Colon (tissue), 2 donors: ENCODE results near the gene UBN1.
"Not testable (repeated sequence)": the region's sequence is repeated elsewhere in the genome, so short reads cannot be mapped to it uniquely, and the experiment has no call there.

Experiments
- FAIRE-seq: peaks from 2 replicates; lab custom pipeline; 2012; peaks lifted over from hg19 to GRCh38; lab: Jason Lieb, UNC
- donor health status: control.
- donor health status: control.

Gene UBN1

GRCh38 chr16:4904942-4905615, 57.8 kb downstream of the UBN1 start:
- FAIRE-seq, result no peak

GRCh38 chr16:4908854-4909401, 61.6 kb downstream of the UBN1 start:
- no peak for FAIRE-seq

GRCh38 chr16:4909825-4910224, 62.5 kb downstream of the UBN1 start:
- no peak for FAIRE-seq

DNA sequence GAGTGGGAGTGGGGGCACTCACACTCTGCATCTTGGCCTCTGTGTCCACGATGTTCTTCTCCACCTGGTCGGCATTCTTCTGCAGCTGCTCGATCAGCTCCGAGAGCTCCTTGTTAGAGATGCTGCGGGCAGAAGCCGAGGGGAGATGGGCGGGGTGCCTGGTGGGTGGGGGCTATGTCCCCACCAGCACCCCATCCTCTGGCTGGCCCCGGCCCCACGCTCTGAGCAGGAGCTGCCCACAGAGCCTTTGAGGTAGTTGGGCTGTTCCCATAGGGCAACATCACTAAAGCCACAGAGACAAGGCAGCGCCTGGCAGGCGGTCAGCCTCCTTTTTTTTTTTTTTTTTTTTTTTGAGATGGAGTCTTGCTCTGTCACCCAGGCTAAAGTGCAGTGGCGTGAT, 63.5 kb downstream of the UBN1 start:
- no peak for FAIRE-seq

DNA sequence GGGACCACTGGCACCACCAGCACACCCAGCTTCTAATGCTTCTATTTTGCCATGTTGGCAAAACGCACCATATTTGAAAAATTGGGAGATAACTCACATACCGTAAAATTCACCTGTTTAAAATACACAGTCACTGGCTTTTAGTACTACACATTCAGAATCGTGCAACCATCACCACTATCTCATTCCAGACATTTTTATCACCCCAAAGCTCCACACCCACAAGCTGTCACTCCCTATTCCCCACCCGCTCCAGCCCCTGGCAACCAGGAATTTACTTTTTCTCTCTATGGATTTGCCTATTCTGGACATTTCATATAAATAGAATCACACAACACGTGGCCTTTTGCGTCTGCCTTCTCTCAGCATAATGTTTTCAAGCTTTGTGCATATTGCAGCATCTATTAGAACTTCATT, 64.7 kb downstream of the UBN1 start:
- FAIRE-seq, result no peak

DNA sequence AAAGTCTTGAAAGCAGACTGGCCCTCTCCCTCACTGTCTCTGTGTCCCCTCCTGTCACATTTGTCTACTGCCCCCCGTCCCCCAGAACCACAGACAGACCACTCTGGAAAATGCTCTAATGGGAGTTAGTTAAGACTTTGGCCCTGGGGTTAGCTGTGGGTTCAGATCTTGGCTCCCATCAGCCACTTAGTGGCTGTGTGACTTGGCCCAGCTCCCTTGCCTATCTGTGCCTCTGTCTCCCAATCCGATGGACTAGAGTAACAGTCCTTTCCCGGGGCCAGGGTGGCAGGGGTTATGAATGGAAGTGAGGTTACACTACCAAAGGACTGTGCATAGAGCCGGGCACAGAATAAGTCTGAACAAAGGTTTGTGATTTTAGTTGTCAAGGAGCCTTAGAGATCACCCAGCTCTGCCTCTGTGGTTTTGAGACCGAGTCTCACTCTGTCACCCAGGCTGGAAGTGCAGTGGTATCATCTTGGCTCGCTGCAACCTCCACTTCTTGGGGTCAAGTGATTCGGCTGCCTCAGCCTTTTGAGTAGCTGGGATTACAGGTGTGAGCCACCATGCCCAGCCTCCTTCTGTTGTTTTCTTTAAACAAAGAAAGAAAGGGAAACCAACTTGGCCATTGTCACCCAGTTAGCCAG, 66.0 kb downstream of the UBN1 start:
- FAIRE-seq, result no peak

- FAIRE-seq, result no peak
Observed at GRCh38 chr16:4913774-4914525, 66.7 kb downstream of the UBN1 start.

DNA sequence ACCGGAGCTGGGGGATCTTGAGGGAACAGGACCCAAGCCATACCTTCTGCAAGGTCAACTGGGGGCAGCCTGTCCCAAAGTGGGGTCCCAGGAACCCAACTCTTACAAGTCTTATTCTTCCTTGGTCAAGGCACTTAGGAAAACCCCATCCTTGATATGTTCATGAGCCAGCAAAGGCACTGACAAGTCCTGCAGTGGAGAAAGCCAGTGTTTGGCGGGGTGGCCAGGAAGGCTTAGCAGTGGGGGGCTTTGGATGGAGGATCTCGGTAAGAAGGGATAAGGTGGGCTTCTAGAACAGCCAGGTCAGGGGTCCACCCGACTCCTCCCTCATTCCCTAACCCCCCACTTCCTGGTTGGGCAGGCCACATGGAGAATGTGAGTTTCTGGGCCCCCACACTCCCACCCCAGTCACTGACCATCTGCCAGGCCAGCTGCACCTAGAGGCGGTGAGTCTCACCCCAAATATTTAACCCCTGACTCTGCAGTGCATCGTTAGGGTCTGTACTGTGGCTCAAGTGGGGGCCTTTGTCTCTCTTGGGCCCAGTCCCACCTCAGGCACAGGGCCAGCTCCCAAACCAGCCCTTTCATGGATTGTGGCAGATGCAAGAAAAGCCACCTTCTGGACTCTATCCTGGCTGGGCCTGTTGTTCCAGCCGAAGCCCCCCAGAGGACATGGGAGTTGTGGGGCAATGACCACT, 67.4 kb downstream of the UBN1 start:
- FAIRE-seq, result no peak

- FAIRE-seq, result no peak
Observed at GRCh38 chr16:4915226-4915761, 68.0 kb downstream of the UBN1 start.

GRCh38 chr16:4917117-4917516, 69.8 kb downstream of the UBN1 start:
- FAIRE-seq, result no peak

DNA sequence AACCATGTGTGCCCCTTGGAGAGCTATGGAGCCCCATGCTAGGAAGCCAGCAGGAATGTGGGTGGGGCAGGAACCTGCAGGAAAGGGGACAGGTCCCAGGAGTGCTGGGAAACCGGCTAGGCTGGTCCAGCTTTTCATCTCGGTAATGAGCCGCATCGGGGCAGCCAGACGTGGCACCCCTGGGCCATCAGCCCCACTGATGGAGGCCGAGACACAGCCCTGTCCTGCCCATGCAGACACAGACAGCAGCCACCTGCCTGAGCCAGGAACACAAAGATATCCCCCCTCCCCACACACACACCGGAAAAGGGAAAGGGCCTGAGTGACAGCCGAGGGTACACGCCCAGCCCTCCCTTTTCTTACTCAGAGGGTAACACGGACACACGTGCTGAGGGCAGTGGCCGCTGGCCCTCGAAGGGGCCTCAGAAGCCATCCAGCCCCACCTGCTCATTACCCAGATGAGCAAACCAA, 71.5 kb downstream of the UBN1 start:
- FAIRE-seq, result no peak

GRCh38 chr16:4920826-4921225, 73.5 kb downstream of the UBN1 start:
- FAIRE-seq, result no peak

- no peak for FAIRE-seq
Observed at GRCh38 chr16:4922721-4923342, 75.6 kb downstream of the UBN1 start.

DNA sequence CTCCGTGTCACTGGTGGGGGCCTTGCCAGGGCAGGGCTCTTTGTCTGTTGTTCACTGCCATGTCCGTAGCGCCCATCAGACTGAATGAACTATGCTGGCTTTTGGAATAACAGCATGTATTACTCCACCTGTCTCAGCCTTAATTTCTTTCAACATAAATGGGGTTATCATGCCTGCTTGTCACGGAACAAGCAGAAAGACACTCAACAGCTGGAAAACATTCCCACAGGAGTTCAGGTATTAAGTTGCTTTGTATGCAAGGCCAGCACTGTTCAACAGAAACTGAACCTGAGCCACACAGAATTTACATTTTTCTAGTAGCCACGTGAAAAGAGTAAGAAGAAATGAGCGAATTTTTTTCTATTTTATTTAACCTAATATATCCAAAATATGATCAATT, 76.6 kb downstream of the UBN1 start:
- FAIRE-seq, result no peak

DNA sequence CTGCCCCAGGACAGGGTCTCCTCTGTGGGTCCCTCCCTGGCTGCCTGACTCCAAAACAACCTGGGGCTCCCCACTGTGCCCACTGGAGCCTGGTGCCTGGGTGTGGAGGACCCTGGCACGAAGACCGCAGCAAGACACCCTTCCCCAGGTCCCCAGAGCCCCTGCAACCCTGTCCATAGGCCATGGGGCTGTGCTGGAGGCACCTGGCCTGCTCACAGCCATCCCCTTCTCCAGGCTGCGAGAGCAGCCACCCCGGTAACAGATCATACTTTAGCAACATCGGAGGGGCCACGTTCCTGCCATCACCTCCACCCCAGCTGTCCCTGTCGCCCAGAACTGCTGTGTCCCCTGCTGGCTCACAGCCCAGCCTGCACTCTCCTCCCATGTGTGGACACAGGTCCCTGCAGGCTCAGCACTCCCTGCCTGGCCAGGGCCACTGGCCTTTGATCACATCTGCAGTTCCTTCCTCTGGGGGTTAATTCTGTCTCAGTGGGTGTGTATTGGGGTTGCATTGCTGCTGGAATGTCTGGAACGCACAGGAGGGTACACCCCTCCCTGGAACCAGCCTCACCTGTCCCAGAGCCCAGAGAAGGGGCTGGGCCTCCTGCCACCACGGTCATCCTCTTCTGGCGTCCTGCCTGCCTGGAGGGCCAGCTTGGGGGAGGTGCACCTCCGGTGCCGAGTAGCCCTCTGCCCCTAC, 77.5 kb downstream of the UBN1 start:
- FAIRE-seq, result no peak

DNA sequence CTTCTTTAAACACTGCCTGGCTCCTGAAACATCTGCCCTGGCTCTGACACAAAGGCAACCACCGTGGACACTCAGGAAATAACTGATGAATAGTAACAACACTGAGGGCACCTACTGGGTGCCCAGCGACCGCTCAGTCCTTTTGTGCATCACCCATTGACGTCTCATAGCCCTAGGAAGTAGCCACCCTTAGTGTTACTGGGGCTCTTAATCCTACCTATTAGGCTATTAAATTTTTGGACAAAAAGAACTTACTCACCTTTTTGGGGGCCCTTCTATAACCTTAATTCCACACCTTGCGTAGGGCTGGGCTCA, 78.0 kb downstream of the UBN1 start:
- FAIRE-seq, result no peak

DNA sequence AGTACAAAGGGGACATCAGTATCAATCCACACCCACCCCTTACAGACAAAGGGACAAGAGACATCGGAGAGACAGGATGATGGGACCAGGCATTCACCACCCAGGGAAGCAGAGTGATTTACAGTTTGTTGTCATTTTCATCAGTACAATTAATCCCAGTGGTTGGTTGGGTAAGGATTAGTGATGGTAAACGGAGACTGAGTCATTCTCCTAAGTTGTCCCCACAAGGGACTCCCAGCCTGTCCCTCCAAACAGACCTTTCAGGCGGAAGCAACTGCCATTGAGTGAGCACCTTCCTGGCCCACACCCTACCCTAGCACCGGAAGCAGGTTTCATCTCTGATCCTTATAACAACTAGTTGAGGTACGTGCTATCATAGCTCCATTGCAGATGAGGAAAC, 78.5 kb downstream of the UBN1 start:
- FAIRE-seq, result no peak

DNA sequence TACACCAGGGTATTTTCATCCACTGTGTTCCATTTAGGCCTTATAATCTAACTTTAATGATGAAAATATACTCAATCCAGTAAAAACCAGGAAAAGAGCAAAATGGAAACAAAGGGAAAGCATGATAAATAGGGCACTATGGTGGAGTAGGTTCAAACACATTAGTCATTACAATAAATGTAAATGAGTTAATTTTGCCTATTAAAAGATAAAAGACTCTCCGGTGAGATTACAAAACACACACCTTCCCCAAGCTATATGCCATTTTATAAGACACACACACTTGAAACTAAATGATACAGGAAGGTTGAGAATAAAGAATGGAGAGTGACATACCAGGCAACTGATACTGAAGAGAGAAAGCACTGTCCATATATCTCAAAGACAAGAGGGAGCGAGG, 79.6 kb downstream of the UBN1 start:
- no peak for FAIRE-seq

DNA sequence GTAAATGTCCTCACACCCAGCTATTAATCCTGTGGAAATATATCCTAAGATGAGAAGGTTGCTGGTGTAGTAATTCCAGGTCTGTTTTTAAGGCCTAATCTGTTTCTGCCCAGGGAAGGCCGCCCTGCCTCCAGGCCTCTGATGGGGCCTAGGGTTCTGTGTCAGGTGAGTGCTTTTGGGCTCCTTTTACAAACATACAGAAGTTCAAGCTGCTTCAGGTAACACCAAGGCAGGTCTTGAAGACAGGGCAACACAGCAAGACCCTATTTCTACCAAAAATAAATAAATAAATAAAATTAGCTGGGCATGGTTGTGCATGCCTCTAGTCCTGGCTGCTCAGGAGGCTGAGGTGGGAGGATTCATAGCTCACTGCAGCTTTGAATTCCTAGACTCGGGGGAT, 80.4 kb downstream of the UBN1 start:
- no peak for FAIRE-seq

- no peak for FAIRE-seq
Observed at GRCh38 chr16:4928227-4928626, 80.9 kb downstream of the UBN1 start.

DNA sequence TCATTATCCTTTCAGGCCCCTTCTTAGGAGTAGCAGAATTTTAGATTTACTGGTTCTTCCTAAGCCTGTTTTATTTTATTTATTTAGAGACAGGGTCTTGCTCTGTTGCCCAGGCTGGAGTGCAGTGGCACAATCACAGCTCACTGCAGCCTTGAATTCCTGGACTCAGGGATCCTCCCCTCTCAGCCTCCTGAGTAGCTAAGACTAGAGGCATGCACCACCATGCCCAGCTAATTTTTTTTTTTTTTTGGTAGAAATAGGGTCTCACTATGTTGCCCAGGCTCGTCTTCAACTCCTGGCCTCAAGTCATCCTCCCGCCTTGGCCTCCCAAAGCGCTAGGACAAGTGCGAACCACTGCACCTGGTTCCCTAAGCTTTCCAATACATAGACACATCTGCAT, 82.3 kb downstream of the UBN1 start:
- not testable (repeated sequence) for FAIRE-seq
